Activated B cell treated with CpG ODN at 0.5 μM for 24 hours (primary cell): ENCODE data around the gene FHAD1. TPM values are rescaled to one million over a fixed set of nuclear protein-coding genes. Genes with fewer than 3 reads are reported as not detected.

Source experiments
- ATAC-seq: fragments of 200-7000 bp; cut with Tn5 transposase; one replicate; pipeline ENCODE4 v1.10.0; 2021; ENCODE audit warnings: low read depth, mild to moderate bottlenecking, moderate library complexity
- CTCF ChIA-PET: fragments of 350-600 bp; sonication (Branson Sonifier 250); formaldehyde crosslinking; loops from one replicate; lab custom pipeline; 2021; ENCODE audit warnings: antibody characterized with exemption; lab: Charles Lee
- POLR2A ChIA-PET: fragments of 350-600 bp; sonication (Branson Sonifier 250); formaldehyde crosslinking; loops from one replicate; lab custom pipeline; 2021; ENCODE audit warnings: antibody characterized with exemption; lab: Charles Lee
- DNase-seq: peaks from one replicate; pipeline ENCODE4 v3.0.0; 2022
- H3K27ac Mint-ChIP-seq: one replicate; pipeline ENCODE4 v1.8.0; 2020; ENCODE audit warnings: mixed read lengths
- H3K27me3 Mint-ChIP-seq: one replicate; pipeline ENCODE4 v1.8.0; 2021; ENCODE audit warnings: mixed read lengths
- H3K36me3 Mint-ChIP-seq: one replicate; pipeline ENCODE4 v1.8.0; 2021; ENCODE audit warnings: low read depth, mixed read lengths
- H3K4me1 Mint-ChIP-seq: one replicate; pipeline ENCODE4 v1.8.0; 2021; ENCODE audit warnings: mixed read lengths
- H3K4me3 Mint-ChIP-seq: one replicate; pipeline ENCODE4 v1.8.0; 2020; ENCODE audit warnings: mild to moderate bottlenecking, mixed read lengths
- H3K9me3 Mint-ChIP-seq: one replicate; pipeline ENCODE4 v1.8.0; 2020; ENCODE audit warnings: mixed read lengths
- intact Hi-C: fragments of 100-400 bp; cut with micrococcal nuclease; formaldehyde crosslinking; loops from one replicate; pipeline ENCODE4 v1.15.1; 2024
- total RNA-seq: library from RNA; stranded (reverse); gene quantifications from 2 replicates; pipeline ENCODE4 v1.2.3, GENCODE V29; 2022
- TF ChIP-seq, protein P1 (sequence below): fragments of 200-600 bp; IDR thresholded peaks from one replicate; pipeline ENCODE4 v1.8.0; 2022; ENCODE audit warnings: antibody characterized with exemption, mild to moderate bottlenecking

FHAD1 gene
- total RNA-seq, 1 donor from 2014 or later, result not detected

DNA sequence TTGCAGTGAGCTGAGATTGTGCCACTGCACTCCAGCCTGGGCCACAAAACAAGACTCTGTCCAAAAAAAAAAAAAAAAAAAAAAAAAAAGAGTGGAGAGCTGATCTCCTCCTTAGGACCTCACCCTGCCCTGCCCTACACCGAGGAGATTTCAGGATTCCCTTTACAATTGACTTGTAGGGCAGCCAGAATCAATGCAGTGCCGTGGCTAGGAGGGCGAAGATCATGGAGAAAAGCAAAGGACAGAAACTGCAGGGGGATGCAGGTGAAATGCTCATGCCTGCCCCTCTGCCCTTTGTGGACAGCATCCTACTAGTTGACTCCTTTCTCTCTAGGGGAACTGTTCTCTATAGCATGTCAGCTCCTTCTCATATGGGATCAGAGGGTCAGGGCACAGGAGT, 9.6 kb downstream of the FHAD1 start:
- DNase-seq (no peak), ATAC-seq (no peak)
- POLR2A ChIA-PET, result no interaction called here
- TF ChIP-seq, protein P1, sequence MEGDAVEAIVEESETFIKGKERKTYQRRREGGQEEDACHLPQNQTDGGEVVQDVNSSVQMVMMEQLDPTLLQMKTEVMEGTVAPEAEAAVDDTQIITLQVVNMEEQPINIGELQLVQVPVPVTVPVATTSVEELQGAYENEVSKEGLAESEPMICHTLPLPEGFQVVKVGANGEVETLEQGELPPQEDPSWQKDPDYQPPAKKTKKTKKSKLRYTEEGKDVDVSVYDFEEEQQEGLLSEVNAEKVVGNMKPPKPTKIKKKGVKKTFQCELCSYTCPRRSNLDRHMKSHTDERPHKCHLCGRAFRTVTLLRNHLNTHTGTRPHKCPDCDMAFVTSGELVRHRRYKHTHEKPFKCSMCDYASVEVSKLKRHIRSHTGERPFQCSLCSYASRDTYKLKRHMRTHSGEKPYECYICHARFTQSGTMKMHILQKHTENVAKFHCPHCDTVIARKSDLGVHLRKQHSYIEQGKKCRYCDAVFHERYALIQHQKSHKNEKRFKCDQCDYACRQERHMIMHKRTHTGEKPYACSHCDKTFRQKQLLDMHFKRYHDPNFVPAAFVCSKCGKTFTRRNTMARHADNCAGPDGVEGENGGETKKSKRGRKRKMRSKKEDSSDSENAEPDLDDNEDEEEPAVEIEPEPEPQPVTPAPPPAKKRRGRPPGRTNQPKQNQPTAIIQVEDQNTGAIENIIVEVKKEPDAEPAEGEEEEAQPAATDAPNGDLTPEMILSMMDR, result no peak
- no peaks in the 10 kb centered on the region for H3K36me3 Mint-ChIP-seq
- no peak overlapping the region for H3K27ac Mint-ChIP-seq
- H3K27me3 Mint-ChIP-seq, result peaks cover 17% of the 10 kb centered on the region
- H3K4me3 Mint-ChIP-seq, result no peak overlapping the region
- CTCF ChIA-PET, result no interaction called here
- H3K9me3 Mint-ChIP-seq, result no peaks in the 10 kb centered on the region
- H3K4me1 Mint-ChIP-seq, result peaks cover 7% of the 10 kb centered on the region
- intact Hi-C loops, result no loop called here

DNA sequence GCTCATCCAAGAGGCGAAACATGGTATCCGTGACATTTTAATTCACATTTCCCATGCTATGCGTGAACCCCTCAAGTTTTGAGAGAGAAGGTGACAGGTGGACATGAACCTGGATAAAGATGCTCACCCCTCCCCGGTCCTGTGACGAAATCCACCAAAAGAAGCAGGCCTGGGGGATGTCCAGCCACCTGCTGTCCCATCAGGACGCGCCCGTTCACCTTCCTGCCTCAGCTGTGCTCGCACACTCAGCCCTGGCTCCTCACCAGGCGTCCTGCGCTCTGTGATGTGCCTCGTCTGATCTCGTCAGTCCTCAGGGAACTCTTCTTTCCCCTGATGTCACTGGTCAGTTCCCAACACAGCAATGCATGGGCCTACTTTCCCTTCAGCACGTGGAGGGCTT, 10.3 kb downstream of the FHAD1 start:
- TF ChIP-seq, protein P1, result no peak
- peaks cover 19% of the 10 kb centered on the region for H3K27me3 Mint-ChIP-seq
- no peaks in the 10 kb centered on the region for H3K36me3 Mint-ChIP-seq
- no peak overlapping the region for H3K4me3 Mint-ChIP-seq
- peaks cover 12% of the 10 kb centered on the region for H3K4me1 Mint-ChIP-seq
- ChIA-PET CTCF (no interaction called here), POLR2A (no interaction called here)
- intact Hi-C loops, result no loop called here
- ATAC-seq (no peak), DNase-seq (no peak)
- H3K9me3 Mint-ChIP-seq, result no peaks in the 10 kb centered on the region
- no peak overlapping the region for H3K27ac Mint-ChIP-seq

DNA sequence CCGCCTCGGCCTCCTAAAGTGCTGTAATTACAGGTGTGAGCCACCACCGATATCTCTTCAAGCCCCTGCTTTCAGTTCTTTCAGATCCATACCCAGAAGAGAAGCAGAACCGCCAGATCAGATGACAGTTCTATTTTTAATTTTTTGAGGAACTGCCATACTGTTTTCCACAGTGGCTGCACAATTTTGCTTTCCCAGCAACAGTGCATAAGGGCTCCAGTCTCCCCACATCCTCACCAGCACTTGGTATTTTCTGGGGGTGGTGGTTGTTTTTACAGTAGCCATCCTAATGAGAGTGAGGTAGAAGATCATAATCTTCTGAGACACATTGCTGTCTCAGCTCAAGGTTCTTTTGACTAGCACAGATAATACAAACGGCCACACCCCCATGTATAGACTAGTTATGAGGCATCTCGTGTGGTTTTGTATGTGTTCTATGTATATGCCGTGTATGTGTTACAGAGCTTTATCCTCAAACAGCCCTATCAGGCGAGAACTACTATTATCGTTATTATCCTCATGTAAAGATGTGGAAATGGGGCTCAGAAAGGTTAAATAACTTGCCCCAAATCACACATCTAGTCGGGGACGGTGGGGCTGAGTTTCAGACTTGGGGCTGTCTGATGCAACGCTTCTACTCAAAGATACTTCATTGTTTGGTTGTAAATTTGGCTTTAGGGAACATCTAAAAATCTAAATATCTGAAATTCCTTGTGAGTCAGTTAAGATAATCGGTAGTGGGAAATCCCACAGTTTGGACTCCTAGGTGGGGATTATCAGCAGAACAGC, 12.0 kb downstream of the FHAD1 start:
- no peak for ATAC-seq
- POLR2A ChIA-PET, result no interaction called here

DNA sequence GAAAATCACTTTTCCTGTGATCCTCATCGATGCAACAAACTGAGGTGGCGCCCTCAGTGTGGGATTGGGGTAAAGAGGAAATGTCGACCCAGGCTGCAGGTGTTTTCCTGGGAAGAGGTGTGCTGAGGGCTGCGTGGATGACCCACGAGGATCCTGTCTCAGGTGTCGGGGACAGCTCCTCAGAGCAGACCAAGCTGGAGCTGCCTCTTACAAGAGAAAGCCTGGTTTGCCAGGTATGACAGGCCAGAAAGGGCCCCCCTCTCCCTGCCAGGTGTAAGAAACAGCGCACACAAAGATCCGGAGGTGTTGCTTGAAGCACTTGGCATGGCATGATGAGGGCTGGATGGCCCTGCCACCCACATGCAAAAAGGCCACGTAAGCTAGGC, 12.6 kb downstream of the FHAD1 start:
- peaks cover 24% of the 10 kb centered on the region for H3K27me3 Mint-ChIP-seq
- H3K9me3 Mint-ChIP-seq, result peaks cover under 1% of the 10 kb centered on the region
- peaks cover 12% of the 10 kb centered on the region for H3K4me1 Mint-ChIP-seq
- no peak for ATAC-seq
- no peak overlapping the region for H3K27ac Mint-ChIP-seq
- H3K36me3 Mint-ChIP-seq, result no peaks in the 10 kb centered on the region
- POLR2A ChIA-PET, result no interaction called here
- intact Hi-C loops, result no loop called here
- TF ChIP-seq, protein P1, result no peak
- DNase-seq, result no peak
- no peak overlapping the region for H3K4me3 Mint-ChIP-seq
- CTCF ChIA-PET, result no interaction called here

More for the DNA sequence above, 12.0 kb downstream of the FHAD1 start:
- Mint-ChIP-seq H3K27ac (no peak overlapping the region), H3K4me1 (peaks cover 12% of the 10 kb centered on the region), H3K36me3 (no peaks in the 10 kb centered on the region), H3K4me3 (no peak overlapping the region), H3K9me3 (no peaks in the 10 kb centered on the region), H3K27me3 (peaks cover 22% of the 10 kb centered on the region)
- CTCF ChIA-PET, result no interaction called here
- no peak for DNase-seq
- intact Hi-C loops, result no loop called here
- TF ChIP-seq, protein P1, result no peak

DNA sequence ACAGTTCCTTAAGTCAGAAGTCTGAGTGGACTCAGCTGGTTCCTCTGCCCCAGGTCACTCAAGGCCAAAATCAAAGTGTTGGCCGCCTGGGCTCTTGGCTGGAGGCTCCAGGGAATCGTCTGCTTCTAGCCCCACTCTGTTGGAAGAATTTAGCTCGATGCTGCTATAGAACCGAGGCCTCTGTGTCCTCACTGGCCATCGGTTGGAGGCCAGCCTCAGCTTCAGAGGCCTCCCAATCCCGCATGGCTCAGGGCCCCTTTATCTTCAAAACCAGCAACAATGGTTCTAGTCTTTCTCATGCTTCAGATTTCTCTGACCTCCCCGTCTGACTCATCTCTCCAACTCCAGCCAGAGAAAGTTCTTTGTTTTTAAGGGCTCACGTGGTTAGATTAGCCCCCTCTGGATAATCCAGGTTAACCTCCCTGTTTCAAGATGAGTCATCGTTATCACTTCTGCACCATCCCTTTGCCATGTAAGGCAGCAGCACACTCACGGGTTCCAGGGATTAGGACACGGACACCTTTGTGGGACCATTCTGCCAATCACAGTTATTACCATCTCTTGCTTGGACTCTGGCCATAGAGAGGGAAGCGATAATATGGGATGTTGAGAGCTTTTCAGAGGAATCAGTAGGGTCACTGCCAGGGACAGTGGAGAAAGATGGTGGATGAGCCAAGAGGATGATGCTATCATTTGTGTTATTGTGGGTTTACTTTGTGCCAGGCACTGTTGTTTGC, 13.6 kb downstream of the FHAD1 start:
- Mint-ChIP-seq H3K4me1 (peaks cover 12% of the 10 kb centered on the region), H3K4me3 (no peak overlapping the region), H3K9me3 (peaks cover 5% of the 10 kb centered on the region), H3K36me3 (no peaks in the 10 kb centered on the region), H3K27ac (no peak overlapping the region), H3K27me3 (peaks cover 26% of the 10 kb centered on the region)
- ChIA-PET POLR2A (no interaction called here), CTCF (no interaction called here)
- intact Hi-C loops, result no loop called here
- ATAC-seq (no peak), DNase-seq (no peak)
- TF ChIP-seq, protein P1, result no peak
